Activated CD8-positive, alpha-beta memory T cell treated with anti-CD3 and anti-CD28 coated beads, Interleukin-2, amount 50 U/mL, for 1 hour (primary cell): ENCODE measurements around the gene PTCD1.

ENCODE experiments used
- DNase-seq: peaks from one replicate; pipeline ENCODE4 v3.0.0-alpha.2; 2020; ENCODE audit errors: extremely low read depth

PTCD1 gene

DNA sequence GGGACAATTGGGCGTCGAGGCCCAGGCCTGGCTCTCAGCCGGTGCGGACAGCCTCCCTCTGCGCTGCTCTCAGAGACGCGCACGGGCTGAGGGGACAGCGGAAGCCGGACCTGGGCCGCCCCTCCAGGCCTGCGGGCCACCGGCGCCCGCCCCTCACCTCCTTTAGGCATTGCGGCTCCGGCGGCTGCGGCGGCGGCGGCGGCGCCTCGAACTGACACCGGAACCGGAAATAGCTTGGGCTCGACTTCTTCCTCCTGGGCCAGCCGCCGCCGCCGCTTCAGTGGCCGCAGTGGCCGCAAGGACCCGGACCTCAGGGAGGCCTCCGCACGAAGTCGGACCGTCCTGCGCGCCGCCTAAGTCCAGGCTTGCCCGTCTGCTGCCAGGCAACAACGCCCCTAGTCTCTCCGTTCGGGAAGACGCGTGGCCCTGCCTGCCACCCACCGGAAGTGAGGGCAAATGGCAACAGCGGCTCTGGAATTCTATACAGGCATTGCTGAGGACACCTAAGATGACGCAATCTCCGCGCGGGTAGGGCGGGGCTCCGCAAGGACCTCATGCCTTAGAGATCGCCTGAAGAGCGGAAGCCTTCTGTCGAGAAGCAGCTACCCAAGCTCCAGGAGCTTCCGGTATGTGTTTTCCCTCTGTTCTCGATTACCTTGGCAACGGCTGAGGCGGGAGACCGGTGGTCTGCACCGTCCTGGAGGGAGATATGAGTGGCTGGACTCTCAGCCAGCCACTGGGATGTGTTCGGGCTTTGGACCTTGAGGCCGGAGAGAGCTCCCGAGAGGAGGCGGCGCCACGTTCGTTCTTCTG is 30.0 kb downstream of the PTCD1 start, which contains the start of the genes BUD31 and PDAP1:
Gene BUD31 (plus strand): TSS at position 591 of the 813 bp plus-strand sequence. CDS start 2,124 bp downstream, outside the sequence.
Gene PDAP1 (minus strand): TSS at position 219 of the 813 bp plus-strand sequence. CDS start 49 bp downstream, at position 170.
- DNase-seq: peak; percentile 86

DNA sequence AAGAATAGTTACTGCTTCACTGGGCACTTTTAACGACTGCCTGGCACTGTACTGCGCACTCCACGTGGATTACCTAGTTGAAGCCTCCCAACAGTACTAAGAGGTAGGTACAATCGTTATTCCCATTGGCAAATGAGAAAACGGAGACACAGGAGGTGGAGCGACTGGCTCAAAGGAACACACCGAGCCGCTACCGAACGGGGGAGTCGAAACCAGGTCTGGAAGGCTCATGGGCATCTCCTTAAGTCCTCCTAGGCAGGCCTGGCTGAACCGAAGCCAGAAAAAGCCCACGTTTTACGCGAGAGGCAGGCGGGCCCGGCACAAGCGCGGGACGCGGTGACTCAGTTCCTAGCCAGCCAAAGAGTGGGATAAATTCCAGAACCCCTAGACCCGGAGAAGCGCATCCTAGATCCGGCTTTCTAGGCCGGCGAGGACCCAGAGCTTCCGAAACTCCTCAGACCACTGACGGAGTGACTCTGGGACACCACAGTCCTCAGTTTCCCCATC is 30.7 kb downstream of the PTCD1 start:
- no peak for DNase-seq

DNA sequence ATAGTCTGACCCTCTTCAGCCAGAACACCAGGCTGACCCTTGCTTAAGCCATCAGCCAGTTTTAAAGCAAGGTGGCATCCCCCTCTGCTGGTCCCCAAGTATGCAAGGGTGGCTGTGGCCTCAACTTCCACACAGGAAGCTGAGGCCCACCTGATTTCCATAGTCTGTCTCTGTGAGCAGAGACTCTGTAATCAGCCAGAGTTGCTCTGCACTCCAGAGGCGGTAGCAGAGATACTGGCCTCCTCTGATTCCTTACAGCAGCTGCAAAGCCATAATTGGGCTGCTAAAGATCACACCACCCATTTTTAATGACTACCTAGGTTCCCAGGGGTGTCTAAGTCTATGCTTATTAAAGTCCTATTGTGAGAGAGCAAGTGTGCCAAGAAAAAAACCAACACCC is 32.0 kb downstream of the PTCD1 start:
- DNase-seq: no peak

DNA sequence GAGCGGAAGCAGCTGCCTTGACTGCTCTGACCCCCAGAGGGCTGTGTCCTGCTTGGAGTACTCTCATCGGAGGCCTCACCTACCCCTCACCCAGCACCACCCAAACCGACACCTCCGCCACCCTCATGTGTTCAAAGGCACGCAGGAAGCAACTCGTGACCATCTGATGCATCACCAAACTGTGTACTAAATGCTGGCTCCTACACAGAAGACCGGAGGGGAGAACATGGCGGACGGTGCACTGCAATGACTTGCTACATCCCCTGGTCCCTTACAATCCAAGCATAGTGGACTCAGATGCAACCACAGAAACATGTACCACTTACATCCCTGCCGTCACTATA is 33.6 kb downstream of the PTCD1 start:
- DNase-seq: no peak

DNA sequence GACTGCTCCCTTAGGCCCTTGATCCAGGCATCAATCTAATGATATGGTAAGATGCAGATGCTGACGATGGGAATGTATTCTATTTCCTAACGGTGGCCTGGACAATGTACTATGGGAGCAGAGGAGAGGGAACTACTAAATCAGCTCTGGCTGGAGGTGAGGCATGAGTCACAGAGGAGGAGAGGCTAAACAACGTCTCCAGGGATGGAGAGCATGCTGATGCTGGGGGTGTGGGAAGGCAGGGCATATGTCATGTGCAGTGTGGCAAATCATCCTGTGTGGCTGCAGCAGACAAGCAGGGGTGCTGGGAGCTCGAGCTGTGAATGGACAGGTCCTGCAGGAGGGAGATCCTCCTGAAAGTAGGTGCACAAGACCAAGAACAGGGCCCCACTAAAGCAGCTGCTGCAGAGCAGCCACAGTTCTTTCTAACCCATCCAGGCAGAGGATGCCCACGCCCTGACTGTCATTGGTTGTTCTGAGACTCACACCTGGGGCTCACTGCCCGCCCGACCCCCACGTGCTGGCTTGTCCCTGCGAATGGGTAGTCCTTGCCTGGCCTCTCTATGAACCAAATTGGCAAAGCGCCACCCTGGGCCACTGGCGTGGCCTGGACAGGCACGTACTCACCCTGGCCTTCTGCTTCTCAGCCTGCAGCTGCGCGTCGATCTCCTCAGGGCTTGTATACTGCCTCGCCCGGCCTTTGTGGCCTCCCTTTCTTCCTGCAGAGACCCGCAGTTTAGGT is 34.2 kb downstream of the PTCD1 start:
- DNase-seq: no peak

DNA sequence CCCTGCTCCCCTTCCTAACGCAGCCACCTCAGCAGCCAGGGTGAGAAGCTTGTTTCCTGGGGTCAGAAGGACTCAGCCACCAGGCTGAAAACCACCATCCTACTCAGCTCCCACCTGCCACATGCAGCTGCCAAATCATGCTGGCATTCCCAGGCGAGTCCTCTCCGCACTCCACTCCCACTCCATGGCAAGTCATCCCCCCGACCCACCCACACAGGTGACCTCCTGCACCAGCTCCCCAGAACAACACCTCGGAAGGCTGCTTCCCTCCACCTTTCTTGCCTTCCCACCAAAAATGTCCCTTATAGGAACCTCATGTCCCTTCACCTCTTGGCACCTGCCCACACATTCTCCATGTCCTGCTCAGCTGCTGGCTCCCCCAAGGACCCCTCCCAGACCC is 34.8 kb downstream of the PTCD1 start:
- no peak for DNase-seq

DNA sequence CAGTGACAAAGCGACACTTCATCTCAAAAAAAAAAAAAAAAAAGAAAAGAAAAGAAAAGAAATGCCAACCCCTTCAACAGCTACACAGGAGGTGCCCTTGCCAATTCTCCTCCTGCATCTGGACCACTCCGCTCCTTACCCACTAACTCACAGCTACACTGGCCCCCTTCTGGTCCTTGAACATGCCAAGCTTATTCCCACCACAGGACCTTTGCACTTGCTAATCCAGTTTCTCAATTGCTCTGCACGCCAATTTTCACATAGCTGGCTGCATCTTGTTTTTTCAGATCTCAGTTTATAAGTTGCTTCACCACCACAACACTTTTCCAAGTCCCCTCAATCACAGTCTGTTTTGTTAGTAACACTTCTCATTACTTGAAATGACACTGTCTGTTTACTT is 35.7 kb downstream of the PTCD1 start:
- DNase-seq: no peak

DNA sequence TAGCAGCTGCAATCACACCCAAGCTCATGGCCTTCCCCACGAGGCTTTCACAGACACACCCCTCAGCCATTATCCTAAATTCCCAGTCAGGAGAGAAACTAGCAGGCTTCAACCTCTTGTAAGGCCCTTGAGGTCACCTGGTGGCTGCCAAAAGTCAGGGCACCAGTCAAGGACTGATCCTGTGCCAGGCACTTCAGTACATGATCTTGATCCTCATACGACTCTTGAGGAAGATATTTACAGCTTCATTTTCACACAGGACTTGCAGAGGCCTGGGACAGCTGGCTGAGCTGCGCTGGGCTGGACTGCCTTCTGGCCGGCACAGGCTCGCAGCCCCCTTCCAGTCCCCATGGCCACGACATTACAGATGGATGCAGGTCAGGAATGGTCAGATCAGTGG is 39.0 kb downstream of the PTCD1 start:
- no peak for DNase-seq

DNA sequence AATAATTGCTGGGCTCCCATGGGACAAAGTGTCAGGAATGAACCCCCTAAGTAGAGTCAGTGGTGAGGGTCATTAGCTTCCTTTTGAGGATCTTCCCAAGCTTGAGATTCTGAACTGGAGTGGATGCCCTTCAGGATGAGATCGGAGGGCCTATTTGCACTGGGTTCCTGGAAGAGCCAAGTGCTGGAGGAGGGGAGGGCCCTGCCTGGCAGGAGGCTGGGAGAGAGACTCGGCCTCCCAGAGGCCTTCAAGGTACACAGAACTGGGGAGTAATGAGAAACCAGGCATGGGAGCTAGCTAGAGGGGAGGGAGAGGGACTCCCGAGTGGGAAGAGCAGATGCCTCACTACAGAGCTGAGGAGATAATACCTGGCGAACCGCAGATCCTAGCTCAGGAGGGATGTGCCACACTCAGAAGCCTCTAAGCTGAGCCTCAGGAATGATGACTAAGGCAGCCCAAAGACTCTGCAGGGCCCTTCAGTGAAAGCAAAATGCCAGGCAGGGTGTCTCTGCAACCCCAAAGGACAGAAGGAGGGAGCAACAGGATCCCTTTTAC is 39.6 kb downstream of the PTCD1 start:
- DNase-seq: no peak

DNA sequence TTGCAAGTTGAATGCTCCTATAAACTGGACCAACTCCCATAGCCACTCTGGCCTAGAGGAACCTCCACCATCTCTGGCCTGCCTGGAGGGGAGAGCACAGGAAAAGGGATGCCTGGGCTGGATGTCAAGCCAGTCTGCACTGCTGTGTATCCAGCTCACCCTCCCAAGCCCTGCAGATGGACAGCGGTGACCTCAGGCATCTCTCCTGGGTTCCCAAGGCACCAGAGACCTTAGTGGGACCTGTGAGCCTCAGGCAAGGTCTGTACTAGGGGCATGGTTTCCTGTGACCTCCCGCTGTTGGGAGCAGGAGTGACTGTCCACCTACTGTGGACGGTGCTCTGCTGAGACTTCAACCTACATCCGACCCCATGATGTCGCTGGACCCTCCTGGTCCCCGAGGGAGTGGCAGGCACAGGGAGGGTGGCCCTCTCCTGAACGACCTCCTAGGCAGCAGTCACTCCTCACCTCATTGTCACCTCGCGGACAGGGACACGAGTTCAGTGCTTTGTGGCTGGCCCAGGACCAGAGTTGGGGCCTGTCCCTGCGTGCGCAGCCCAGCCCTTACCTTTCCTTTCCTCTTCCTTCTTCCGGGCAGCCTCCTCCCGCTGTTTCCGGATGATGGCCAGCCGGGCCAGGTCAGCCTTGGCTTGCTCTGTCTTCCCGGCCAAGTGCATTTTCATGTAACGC is 41.2 kb downstream of the PTCD1 start:
- DNase-seq: no peak

DNA sequence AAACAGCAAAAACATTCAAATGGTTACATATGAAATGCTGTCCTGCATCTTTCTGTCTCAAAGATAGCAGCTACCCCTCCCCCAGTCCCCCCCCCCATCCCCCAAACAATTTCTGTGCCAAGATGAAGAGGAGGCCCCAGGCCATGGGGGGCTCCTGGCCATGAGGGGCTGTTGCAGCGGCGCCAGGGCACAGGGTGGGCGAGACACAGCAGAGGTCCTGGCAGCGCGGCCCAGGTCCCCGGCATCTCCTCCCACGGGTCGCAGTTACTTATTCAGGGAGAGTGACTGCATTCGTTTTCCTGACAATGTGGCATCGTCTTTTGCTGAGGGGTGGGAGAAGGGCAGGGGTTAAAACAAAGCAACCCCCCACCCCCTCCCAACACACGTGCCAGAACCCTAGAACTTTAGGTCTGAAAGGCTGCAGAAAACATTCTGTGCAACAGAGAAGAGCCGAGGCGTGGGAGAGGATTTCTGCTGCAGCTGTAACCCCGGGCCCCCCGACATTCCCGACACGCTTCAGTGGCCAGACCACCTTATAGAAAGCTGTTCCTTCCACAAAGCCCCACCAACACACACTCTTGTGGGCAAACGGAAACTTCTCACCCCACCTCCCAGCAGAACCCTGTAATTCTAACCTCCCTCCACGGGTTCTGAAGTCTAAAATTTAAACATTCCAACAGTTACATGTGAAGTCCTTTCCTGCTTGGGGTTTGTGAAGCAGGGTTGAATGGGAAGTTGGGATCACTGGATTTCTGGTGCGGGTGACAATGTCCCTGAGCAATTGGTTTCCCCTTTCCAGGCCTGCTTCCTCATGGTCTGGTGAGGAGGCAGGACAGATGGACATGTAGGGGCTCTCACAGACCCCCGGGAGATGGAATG is 41.9 kb downstream of the PTCD1 start:
- DNase-seq: no peak

DNA sequence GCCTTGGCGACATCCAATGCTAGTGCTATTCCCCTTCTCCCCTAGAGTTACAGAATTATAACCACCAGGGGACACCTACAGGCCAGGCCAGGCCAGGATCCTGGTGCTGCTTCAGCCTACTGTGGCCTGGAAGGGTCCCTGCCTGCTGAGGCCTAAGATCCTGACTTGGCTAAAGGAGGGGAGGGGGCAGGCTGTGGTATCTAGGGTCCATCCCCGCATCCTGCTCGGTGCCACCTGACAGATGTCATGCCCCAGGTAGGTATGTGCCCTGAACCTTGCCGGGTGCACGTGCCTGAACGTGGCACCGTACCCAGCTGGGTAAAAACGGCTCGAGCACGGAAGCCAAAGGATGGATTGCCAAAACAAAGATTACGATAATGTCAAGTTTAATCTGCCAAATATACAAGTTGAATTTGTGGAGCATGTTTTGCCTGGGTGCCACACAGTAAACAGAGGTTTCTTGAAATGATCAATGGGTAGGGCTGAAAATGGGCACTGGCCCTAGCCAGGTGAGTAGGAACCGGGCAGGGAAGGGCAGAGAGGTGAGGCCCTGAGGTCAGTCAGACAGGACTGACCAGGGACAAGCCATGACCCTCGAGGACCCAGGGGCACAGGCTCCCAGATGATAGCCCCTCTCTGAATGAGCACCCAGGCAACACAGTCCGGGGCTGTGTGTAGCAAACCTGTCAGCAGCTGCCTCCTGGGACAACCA is 42.8 kb downstream of the PTCD1 start:
- no peak for DNase-seq

DNA sequence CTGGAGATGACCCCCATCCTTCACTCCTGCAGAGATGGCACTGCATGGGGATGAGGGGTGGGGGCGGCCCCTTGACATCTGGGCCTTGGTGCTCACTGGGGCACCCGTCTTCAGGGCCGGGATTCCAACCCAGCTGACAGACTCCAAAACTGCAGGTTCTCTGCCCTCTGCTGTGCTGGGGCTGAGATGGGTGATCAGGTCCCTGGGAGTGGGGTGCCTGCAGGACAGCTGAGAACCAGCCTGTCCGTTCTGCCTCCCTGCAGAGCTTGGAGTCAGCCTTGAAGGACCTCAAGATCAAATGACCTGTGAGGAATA is 44.5 kb downstream of the PTCD1 start:
- no peak for DNase-seq

DNA sequence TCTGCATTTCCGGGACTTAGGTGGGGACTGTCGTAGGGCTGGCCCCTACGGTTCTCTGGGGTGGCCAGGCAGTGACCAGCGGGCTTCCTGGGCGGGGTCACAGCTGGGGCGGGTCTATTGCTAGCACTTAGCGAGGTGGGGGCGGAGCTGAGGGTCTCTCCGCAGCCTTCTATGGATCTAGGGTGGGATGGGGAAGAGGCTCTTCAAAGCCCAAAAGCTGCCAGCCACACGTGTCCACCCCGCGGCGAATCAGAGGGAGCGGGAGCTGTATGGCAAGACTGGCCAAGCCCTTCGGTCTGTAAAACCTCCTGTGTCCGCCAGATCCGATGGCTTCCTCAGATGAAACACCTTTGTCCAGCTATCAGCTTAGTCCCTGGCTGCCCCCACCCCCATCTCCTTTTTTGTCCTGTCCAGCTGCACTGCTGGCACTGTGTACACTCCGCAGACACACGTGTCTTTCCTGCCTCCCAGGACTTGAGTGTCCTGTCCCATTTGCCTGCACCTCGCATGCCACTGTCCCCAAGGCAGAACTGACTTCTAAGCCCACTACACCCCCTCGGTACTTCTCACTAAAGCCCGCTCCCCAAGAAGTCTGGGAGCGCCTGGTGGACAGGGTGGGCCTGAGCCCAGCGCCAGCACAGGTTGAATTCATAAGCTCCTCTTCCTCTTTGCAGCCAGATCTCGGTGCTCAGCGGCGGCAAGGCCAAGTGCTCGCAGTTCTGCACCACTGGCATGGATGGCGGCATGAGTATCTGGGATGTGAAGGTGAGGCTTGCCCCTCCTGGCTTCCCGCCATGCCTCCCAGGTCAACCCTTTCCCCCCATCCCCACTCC is 45.0 kb downstream of the PTCD1 start:
- DNase-seq: no peak

DNA sequence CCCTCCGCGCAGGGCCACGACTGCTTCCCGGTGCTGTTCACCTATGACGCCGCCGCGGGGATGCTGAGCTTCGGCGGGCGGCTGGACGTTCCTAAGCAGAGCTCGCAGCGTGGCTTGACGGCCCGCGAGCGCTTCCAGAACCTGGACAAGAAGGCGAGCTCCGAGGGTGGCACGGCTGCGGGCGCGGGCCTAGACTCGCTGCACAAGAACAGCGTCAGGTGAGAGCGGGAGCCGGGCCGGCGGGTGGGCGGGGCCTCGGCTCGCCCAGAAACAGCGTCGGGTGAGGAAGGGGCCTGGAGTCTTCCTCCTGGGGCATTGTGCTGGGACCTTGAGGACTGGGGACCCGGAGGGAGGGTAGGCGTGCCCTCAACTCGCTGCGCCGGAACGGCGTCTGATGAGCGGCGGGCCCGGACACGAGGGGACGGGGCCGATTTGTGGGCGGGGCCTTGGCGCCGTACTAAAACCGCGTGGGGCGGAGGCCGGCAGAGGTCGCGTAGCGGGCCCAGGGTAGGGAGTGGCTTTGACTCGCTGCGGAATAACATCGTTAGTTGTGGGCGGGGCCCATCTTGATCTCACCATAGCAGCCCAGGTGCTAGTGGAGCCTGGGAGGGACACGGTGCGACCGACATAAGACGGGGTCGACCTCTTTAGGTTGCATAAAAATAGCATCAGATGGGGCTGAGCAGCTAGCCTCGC is 45.8 kb downstream of the PTCD1 start:
- peak; percentile 68 for DNase-seq

DNA sequence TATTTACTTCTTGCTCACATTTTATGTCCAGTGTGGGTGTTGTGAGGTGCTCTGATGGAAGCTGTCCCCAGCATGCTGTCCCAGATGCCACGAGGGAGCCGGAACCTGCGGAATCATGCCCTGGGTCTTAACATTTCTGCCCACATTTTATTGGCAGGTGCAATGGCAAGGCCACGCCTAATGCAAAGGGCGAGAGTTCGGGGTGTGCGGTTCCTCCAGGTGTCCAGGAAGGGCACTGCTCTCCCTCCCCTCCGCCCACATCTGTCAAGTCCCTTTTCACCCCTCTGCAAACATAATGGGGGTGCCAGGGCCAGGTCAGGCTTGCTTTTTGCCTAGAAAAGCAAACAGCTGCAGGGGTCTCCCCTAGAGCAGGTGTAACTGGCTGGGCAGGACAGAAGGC is 46.6 kb downstream of the PTCD1 start:
- no peak for DNase-seq

DNA sequence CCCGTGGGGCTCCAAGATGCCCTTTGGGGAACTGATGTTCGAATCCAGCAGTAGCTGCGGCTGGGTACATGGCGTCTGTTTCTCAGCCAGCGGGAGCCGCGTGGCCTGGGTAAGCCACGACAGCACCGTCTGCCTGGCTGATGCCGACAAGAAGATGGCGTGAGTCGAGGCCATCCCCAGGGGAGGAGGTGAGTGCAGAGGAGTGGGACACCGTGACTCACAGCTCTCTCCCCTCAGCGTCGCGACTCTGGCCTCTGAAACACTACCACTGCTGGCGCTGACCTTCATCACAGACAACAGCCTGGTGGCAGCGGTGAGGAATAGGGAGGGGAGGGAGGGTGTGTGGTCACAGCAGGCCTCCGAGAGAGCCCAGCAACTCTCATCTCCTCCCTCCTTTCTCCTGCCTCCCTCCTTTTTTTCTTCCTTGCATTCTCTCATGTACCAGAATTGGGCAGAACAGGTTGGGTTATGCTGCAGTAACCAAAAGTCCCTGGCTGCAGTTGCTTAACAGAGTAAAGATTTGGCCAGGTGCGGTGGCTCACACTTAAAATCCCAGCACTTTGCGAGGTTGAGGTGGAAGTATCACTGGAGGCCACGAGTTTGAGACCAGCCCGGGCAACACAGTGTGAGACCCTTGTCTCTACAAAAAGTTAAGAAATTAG is 47.5 kb downstream of the PTCD1 start:
- DNase-seq: no peak

DNA sequence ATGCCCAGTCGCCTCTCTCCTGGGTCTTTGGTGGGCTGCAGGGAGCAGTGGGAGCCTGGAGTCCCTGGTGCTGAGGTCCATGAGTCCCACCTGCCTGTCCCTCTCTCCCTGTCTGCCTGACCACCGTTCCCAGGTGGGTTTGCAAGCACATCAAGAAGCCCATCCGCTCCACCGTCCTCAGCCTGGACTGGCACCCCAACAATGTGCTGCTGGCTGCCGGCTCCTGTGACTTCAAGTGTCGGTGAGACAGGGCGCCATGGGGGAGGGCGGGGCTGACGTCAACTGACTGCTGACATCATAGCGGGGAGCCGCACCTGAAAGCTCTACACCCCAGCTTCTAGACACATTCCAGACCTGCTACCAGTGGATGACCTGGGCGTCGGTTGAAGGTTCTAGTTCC is 48.8 kb downstream of the PTCD1 start:
- no peak for DNase-seq

DNA sequence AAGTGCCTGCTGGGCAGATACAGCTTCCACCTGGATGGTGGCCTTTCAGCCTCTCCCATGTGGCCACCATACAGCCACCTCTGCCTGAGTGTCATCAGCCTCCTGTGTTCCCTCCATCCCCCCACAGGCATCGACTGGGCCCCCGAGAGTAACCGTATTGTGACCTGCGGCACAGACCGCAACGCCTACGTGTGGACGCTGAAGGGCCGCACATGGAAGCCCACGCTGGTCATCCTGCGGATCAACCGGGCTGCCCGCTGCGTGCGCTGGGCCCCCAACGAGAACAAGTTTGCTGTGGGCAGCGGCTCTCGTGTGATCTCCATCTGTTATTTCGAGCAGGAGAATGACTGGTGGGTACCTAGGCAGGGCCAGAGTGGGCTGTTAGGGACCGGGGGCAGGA is 50.7 kb downstream of the PTCD1 start:
- DNase-seq: no peak
